Panc1 (cell line): ENCODE results near the gene KLF11. TPM values are rescaled to one million over a fixed set of nuclear protein-coding genes. Genes with fewer than 3 reads are reported as not detected.
"Not testable (repeated sequence)": the region's sequence is repeated elsewhere in the genome, so short reads cannot be mapped to it uniquely, and the experiment has no call there.

Source experiments
- ATAC-seq: fragments of 200-7000 bp; cut with Tn5 transposase; 2 replicates; pipeline ENCODE4 v1.9.1; 2020; ENCODE audit warnings: mild to moderate bottlenecking, moderate library complexity
- BruUV-seq: library from RNA; stranded (reverse); fragments of 400-500 nt; replicated peaks from 2 replicates; lab custom pipeline; 2021; lab: Mats Ljungman, UMichigan
- CTCF ChIA-PET: fragments of 300-600 bp; sonication (Branson Sonifier 250); formaldehyde crosslinking; loops from one replicate; lab custom pipeline; 2022; ENCODE audit warnings: antibody characterized with exemption; lab: Charles Lee
- POLR2A ChIA-PET: fragments of 300-600 bp; sonication (Branson Sonifier 250); formaldehyde crosslinking; loops from one replicate; lab custom pipeline; 2022; ENCODE audit warnings: antibody characterized with exemption; lab: Charles Lee
- DNase-seq: peaks from one replicate; pipeline ENCODE4 v3.0.0-alpha.2; 2010; ENCODE audit warnings: low read depth, low spot score
- H3K27ac ChIP-seq: 2 replicates; pipeline ENCODE4 v1.5.1; 2011; ENCODE audit warnings: mild to moderate bottlenecking, low read length, inconsistent platforms
- H3K27me3 ChIP-seq: fragments of 200-500 bp; sonication (Bioruptor generic); 2 replicates; pipeline ENCODE4 v1.6.0; 2014; ENCODE audit warnings: low read length, inconsistent platforms; ENCODE audit not compliant: control insufficient read depth, insufficient read depth
- H3K36me3 ChIP-seq: fragments of 200-500 bp; sonication (Bioruptor generic); 2 replicates; pipeline ENCODE4 v1.5.1; 2014; ENCODE audit warnings: inconsistent platforms, mild to moderate bottlenecking, low read length, moderate library complexity; ENCODE audit not compliant: control insufficient read depth, insufficient read depth
- H3K4me1 ChIP-seq: 2 replicates; pipeline ENCODE4 v1.5.1; 2011; ENCODE audit warnings: inconsistent platforms, mild to moderate bottlenecking, low read length, moderate library complexity; ENCODE audit not compliant: control insufficient read depth, insufficient read depth
- H3K4me3 ChIP-seq, 2 experiments: 2 replicates each; pipeline ENCODE4 v1.5.1; 2011 to 2012; ENCODE audit warnings: low read depth in 2 of 2, low read length in 2 of 2, mild to moderate bottlenecking in 2 of 2, inconsistent platforms in 1 of 2, moderate library complexity in 1 of 2
- H3K9me3 ChIP-seq: fragments of 200-500 bp; sonication (Bioruptor generic); 2 replicates; pipeline ENCODE4 v1.5.1; 2014; ENCODE audit warnings: low read depth, mild to moderate bottlenecking, inconsistent platforms, low read length, moderate library complexity; ENCODE audit not compliant: control insufficient read depth, insufficient read depth
- CTCF ChIP-seq: fragments of 450-650 bp; IDR thresholded peaks from 2 replicates; pipeline ENCODE4 v1.5.1; 2017; ENCODE audit warnings: mild to moderate bottlenecking
- POLR2AphosphoS5 ChIP-seq: IDR thresholded peaks from 2 replicates; pipeline ENCODE4 v1.6.1; 2012; ENCODE audit warnings: mild to moderate bottlenecking, low read depth, low read length, moderate library complexity
- REST ChIP-seq, 2 experiments: IDR thresholded peaks; 2 replicates each; pipeline ENCODE4 v1.6.1; 2011 to 2012; ENCODE audit warnings: low read depth in 2 of 2, control low read depth in 1 of 2, low read length in 1 of 2, mild to moderate bottlenecking in 1 of 2, moderate library complexity in 1 of 2; ENCODE audit not compliant: insufficient read depth in 1 of 2
- SIN3A ChIP-seq: IDR thresholded peaks from 2 replicates; pipeline ENCODE4 v1.6.1; 2012; ENCODE audit warnings: low read depth, mild to moderate bottlenecking, low read length, moderate library complexity, borderline replicate concordance; ENCODE audit not compliant: insufficient read depth
- TCF7L2 ChIP-seq: IDR thresholded peaks from 2 replicates; pipeline ENCODE4 v1.6.1; 2011; ENCODE audit warnings: mild to moderate bottlenecking, low read depth, low read length, inconsistent platforms
- in situ Hi-C: cut with HindIII; loops from 2 replicates; pipeline ENCODE4 v1.10.0; 2016; ENCODE audit warnings: low sequenced_read_pairs, low pct_unique_long_range_greater_than_20kb
- intact Hi-C: fragments of 100-400 bp; cut with micrococcal nuclease; formaldehyde crosslinking; loops from one replicate; pipeline ENCODE4 v1.10.0; 2022; ENCODE audit not compliant: unreplicated experiment
- total RNA-seq: library from RNA; stranded (reverse); gene quantifications from one replicate; pipeline ENCODE4 v1.2.1, GENCODE V29; 2021; ENCODE audit not compliant: unreplicated experiment

KLF11 gene
- total RNA-seq, 1 experiment from 2014 or later, result 23.7 TPM

- TF ChIP-seq SIN3A (no peak), REST (IDR thresholded peaks at IDR 0.05; ENCODE audit: insufficient read depth in 1 of 2, low read depth in 2 of 2, low read length in 1 of 2) (no peak), TCF7L2 (no peak), CTCF (no peak), POLR2AphosphoS5 (no peak)
- no TSS peak for BruUV-seq
- ATAC-seq, result no peak
- intact Hi-C loops, result no loop called here
- CTCF ChIA-PET, result no interaction called here
- Histone ChIP-seq H3K4me3 (no peak overlapping the region), H3K4me1 (no peaks in the 10 kb centered on the region), H3K9me3 (no peaks in the 10 kb centered on the region), H3K27ac (no peak overlapping the region), H3K36me3 (no peaks in the 10 kb centered on the region), H3K27me3 (no peaks in the 10 kb centered on the region)
- no peak for DNase-seq
- POLR2A ChIA-PET, result no interaction called here
- in situ Hi-C loops, result no loop called here
Measured at GRCh38 chr2:10014418-10015190, 28.7 kb upstream of the KLF11 start.

- H3K27me3 ChIP-seq, DNase-seq, H3K4me1 ChIP-seq, CTCF ChIA-PET, intact Hi-C loops, POLR2A ChIA-PET, BruUV-seq, ATAC-seq, H3K4me3 ChIP-seq, H3K27ac ChIP-seq, H3K36me3 ChIP-seq, H3K9me3 ChIP-seq, in situ Hi-C loops: not testable (repeated sequence)
Measured at GRCh38 chr2:10015376-10015989, 27.9 kb upstream of the KLF11 start.
